Right lobe of liver (tissue), 6 donors: ENCODE results near the gene CPD. TPM values are rescaled to one million over a fixed set of nuclear protein-coding genes. Genes with fewer than 3 reads are reported as not detected.

Source experiments
- ATAC-seq, 4 donors: fragments of 200-7000 bp; cut with Tn5 transposase; one replicate each; pipeline ENCODE4 v1.9.1; 2020; ENCODE audit warnings: mild to moderate bottlenecking in 4 of 4, moderate library complexity in 4 of 4
- DNase-seq, 3 donors: peaks; one replicate each; pipeline ENCODE4 v3.0.0-alpha.2; 2020
- H3K27ac ChIP-seq, 3 donors: fragments of 200-600 bp; one replicate each; pipeline ENCODE4 v1.8.0; 2022
- H3K27me3 ChIP-seq, 2 donors: fragments of 200-600 bp; one replicate each; pipeline ENCODE4 v1.8.0; 2022
- H3K36me3 ChIP-seq, 4 donors: fragments of 200-600 bp; sonication (generic) in 1 of 4; one replicate each; pipeline versions ENCODE4 v1.5.1 to v1.8.0; 2017 to 2022; ENCODE audit warnings: control low read depth in 1 of 4
- H3K4me1 ChIP-seq, 4 donors: fragments of 200-600 bp; sonication (generic) in 1 of 4; one replicate each; pipeline versions ENCODE4 v1.5.1 to v1.8.0; 2017 to 2022; ENCODE audit warnings: control low read depth in 1 of 4
- H3K4me3 ChIP-seq, 3 donors: fragments of 200-600 bp; one replicate each; pipeline ENCODE4 v1.8.0; 2022
- H3K9me3 ChIP-seq, 4 donors: fragments of 200-600 bp; sonication (generic) in 1 of 4; one replicate each; pipeline versions ENCODE4 v1.5.1 to v1.8.0; 2017 to 2022; ENCODE audit warnings: control low read depth in 1 of 4
- POLR2A ChIP-seq: fragments of 450-650 bp; IDR thresholded peaks from one replicate; pipeline ENCODE4 v1.6.1; 2017; ENCODE audit warnings: antibody characterized with exemption, mild to moderate bottlenecking
- WGBS: methylation state at CpG from one replicate; pipeline ENCODE4 v1.1.6; 2018; ENCODE audit warnings: low coverage, low lambda C conversion rate; ENCODE audit not compliant: insufficient coverage; ENCODE audit errors: missing lambda C conversion rate; 5-methylcytosine and 5-hydroxymethylcytosine counted together
- intact Hi-C, 2 donors: fragments of 100-400 bp; cut with DNase I; formaldehyde crosslinking; loops; one replicate each; pipeline versions ENCODE4 v1.11.2 to v1.14.1; 2022
- small RNA-seq, 2 experiments: library from RNA; depleted of rRNA; stranded (forward); fragments of <200 nt; gene quantifications; one replicate each; pipeline ENCODE3, GENCODE V24; 2016
- total RNA-seq, 6 experiments: library from RNA; depleted of rRNA in 2 of 6; stranded (reverse); fragments of >200 nt in 2 of 6; fragmentation: NEBNext Ultra II Directional in 3 of 6; extraction: Animal tissue kit (Norgen Biotek cat#: 25700) in 3 of 6; gene quantifications; one replicate each; pipeline versions ENCODE4 v1.1.0 to v1.2.4, GENCODE V29; 2016 to 2023
- TF ChIP-seq, protein P1 (sequence below), 4 donors: fragments of 200-600 bp in 3 of 4; fragments of 450-650 bp in 1 of 4; IDR thresholded peaks; one replicate each; pipeline versions ENCODE4 v1.5.1 to v1.8.0; 2016 to 2022; ENCODE audit warnings: antibody characterized with exemption in 4 of 4, mild to moderate bottlenecking in 2 of 4
- donor health status: DM: no; HTN: yes; CAD: no.
- donor health status: DM: no; HTN: no; CAD: no.
- donor health status: DM: no; HTN: no; CAD: no.
- donor health status: DM: no; HTN: yes; CAD: no.
- donor health status: DM: no; HTN: yes; CAD: no.

Gene CPD
- total RNA-seq, 6 experiments from 2014 or later: 42.2 to 129 (median 53.5) TPM

DNA sequence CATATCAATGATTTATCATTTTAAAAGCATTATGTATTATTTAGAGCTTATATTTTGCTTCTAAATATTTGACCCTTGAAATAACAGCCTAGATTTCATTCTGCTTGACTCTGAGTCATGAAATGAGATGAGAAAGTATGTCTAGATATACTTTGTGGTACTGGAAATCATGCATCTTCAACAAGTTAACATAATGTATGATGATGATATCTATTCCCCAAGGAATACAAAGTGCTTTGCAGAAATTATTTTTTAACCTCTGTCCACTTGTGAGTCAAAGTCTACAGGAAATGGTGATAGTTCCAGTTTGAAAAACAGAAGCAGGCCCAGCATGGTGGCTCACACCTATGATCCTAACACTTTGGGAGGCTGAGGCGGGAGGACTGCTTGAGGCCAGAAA lies 134.6 kb downstream of the CPD start:
- Histone ChIP-seq H3K4me1 (no peaks in the 10 kb centered on the region), H3K36me3 (peaks cover 0 to 6% (median 3%) of the 10 kb centered on the region in 4 donors), H3K9me3 (no peaks in the 10 kb centered on the region), H3K4me3 (no peak overlapping the region), H3K27me3 (no peaks in the 10 kb centered on the region), H3K27ac (no peak overlapping the region)
- no peak for ATAC-seq
- no peak for TF ChIP-seq POLR2A
- TF ChIP-seq, protein P1, sequence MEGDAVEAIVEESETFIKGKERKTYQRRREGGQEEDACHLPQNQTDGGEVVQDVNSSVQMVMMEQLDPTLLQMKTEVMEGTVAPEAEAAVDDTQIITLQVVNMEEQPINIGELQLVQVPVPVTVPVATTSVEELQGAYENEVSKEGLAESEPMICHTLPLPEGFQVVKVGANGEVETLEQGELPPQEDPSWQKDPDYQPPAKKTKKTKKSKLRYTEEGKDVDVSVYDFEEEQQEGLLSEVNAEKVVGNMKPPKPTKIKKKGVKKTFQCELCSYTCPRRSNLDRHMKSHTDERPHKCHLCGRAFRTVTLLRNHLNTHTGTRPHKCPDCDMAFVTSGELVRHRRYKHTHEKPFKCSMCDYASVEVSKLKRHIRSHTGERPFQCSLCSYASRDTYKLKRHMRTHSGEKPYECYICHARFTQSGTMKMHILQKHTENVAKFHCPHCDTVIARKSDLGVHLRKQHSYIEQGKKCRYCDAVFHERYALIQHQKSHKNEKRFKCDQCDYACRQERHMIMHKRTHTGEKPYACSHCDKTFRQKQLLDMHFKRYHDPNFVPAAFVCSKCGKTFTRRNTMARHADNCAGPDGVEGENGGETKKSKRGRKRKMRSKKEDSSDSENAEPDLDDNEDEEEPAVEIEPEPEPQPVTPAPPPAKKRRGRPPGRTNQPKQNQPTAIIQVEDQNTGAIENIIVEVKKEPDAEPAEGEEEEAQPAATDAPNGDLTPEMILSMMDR (IDR thresholded peaks at IDR 0.05): no peak
- intact Hi-C loops: no loop called here
- WGBS: 100% methylated on average over 1 of the region's 1 CpG
- no peak for DNase-seq

- H3K4me1 ChIP-seq: no peaks in the 10 kb centered on the region
- H3K27me3 ChIP-seq: no peaks in the 10 kb centered on the region
- H3K9me3 ChIP-seq: no peaks in the 10 kb centered on the region
- no peak for ATAC-seq
- H3K4me3 ChIP-seq: no peak overlapping the region
- H3K27ac ChIP-seq: no peak overlapping the region
- DNase-seq: no peak
- WGBS: 100% methylated on average over 3 of the region's 3 CpGs
- intact Hi-C loops: no loop called here
- H3K36me3 ChIP-seq: peaks cover 0 to 6% (median 4%) of the 10 kb centered on the region in 4 donors
- TF ChIP-seq POLR2A: no peak
These were observed 136.3 kb downstream of the CPD start for GRCh38 chr17:30514895-30515596.

DNA sequence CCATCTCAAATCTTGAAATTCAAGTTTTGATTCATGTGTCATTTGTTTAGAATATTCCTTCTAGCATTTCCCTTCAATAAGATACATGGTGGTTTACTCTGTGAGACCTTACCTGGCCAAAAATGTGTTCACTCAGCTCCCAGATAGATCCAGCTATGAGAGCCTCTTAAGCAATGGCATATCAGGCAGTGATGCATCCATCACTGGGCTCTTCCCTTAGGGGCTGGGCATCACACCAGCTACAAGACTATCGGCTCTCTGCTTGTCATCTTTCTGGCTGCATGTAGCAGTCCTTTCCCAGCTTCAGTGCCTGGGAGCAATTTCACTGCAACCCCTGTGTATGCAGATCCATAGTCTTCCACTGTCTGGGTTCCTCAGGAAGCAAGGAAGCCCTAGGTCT lies 139.1 kb downstream of the CPD start:
- Histone ChIP-seq H3K27me3 (no peaks in the 10 kb centered on the region), H3K4me1 (no peaks in the 10 kb centered on the region), H3K27ac (no peak overlapping the region), H3K9me3 (no peaks in the 10 kb centered on the region), H3K4me3 (no peak overlapping the region), H3K36me3 (peaks cover 5 to 23% (median 10%) of the 10 kb centered on the region in 4 donors)
- WGBS: no CpG with 5 or more reads among the region's 1 CpG
- ATAC-seq: no peak
- TF ChIP-seq, protein P1 (IDR thresholded peaks at IDR 0.05): no peak
- TF ChIP-seq POLR2A: no peak
- DNase-seq: no peak
- intact Hi-C loops: no loop called here

DNA sequence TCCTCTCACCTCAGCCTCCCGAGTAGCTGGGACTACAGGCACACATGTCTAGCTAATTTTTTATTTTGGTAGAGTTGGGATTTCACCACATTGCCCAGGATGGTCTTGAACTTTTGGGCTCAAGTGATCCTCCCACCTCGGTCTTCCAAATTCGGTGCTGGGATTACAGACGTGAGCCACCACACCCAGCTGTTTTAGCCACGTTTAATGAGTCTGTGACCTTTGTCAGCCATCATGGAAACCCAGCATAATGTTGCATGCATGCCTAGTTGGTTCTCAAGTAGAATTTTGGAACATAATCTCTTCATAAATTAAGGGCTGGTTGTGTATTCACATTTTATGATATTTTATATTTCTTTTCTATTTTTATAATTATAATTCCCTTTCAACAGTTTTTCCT lies 140.4 kb downstream of the CPD start:
- intact Hi-C loops: no loop called here
- H3K4me1 ChIP-seq: no peaks in the 10 kb centered on the region
- H3K9me3 ChIP-seq: no peaks in the 10 kb centered on the region
- TF ChIP-seq POLR2A: no peak
- TF ChIP-seq, protein P1 (IDR thresholded peaks at IDR 0.05): no peak
- no peak for ATAC-seq
- H3K36me3 ChIP-seq: peaks cover 5 to 17% (median 8%) of the 10 kb centered on the region in 4 donors
- H3K4me3 ChIP-seq: no peak overlapping the region
- no peak overlapping the region for H3K27ac ChIP-seq
- DNase-seq: no peak
- WGBS: 80% methylated on average over 5 of the region's 5 CpGs
- no peaks in the 10 kb centered on the region for H3K27me3 ChIP-seq

Small RNA genes lying within 50 kb of the gene (small RNA-seq; reads per million reads assigned to genes)
- gene RF00019 (0 reads per million in 2 experiments), gene RNU6-990P (0 reads per million in 2 experiments)

Other genes starting within 250 kb of the CPD start
- gene SLC6A4, start 143.2 kb upstream of the CPD start, total RNA-seq: not detected
- gene BLMH, start 87.0 kb upstream of the CPD start, total RNA-seq: 1 to 10 TPM; 7.0 to 9.2 (median 7.3) TPM
- gene TMIGD1, start 44.9 kb upstream of the CPD start, total RNA-seq: not detected
- gene GOSR1, start 98.5 kb downstream of the CPD start, total RNA-seq: 10 to 100 TPM; 20.0 to 33.7 (median 27.1) TPM